GM12864 (cell line): Measurements from ENCODE around the gene USP32.

Experiments
- DNase-seq: peaks from one replicate; pipeline ENCODE4 v3.0.0-alpha.2; 2011; ENCODE audit warnings: low read depth
- H3K4me3 ChIP-seq: 2 replicates; pipeline ENCODE4 v1.5.1; 2011; ENCODE audit warnings: mild to moderate bottlenecking, low read depth, low read length, control low read depth
- TF ChIP-seq, protein P1 (sequence below): IDR thresholded peaks from 2 replicates; pipeline ENCODE4 v1.5.1; 2011; ENCODE audit warnings: low read depth, mild to moderate bottlenecking, moderate library complexity, low read length, control low read depth, inconsistent platforms; ENCODE audit errors: missing control alignments

Gene USP32

GRCh38 chr17:60165971-60166370 is 226.0 kb downstream of the USP32 start:
- DNase-seq = no peak
- TF ChIP-seq, protein P1, sequence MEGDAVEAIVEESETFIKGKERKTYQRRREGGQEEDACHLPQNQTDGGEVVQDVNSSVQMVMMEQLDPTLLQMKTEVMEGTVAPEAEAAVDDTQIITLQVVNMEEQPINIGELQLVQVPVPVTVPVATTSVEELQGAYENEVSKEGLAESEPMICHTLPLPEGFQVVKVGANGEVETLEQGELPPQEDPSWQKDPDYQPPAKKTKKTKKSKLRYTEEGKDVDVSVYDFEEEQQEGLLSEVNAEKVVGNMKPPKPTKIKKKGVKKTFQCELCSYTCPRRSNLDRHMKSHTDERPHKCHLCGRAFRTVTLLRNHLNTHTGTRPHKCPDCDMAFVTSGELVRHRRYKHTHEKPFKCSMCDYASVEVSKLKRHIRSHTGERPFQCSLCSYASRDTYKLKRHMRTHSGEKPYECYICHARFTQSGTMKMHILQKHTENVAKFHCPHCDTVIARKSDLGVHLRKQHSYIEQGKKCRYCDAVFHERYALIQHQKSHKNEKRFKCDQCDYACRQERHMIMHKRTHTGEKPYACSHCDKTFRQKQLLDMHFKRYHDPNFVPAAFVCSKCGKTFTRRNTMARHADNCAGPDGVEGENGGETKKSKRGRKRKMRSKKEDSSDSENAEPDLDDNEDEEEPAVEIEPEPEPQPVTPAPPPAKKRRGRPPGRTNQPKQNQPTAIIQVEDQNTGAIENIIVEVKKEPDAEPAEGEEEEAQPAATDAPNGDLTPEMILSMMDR = no peak
- no peak overlapping the region for H3K4me3 ChIP-seq

GRCh38 chr17:60165223-60165622 is 226.7 kb downstream of the USP32 start:
- TF ChIP-seq, protein P1 = no peak

DNA sequence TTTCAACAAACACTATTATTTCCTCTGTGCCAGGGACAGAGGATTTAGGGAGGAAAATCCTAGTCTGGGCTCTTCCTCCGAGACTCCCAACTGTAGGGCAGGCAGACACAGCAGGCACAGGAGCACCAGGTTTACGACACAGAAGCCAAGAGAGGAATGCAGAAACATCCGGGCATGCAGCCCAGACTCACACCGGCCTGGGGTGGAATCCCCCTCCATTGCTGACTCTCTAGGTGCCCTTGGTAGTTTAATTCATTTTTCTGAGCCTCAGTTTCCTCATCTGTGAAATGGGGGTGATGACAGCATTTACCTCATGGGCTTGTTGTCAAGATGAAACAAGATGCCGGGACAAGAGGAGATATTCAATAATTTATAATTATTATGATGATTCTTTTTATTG is 227.2 kb downstream of the USP32 start:
- DNase-seq = no peak
- TF ChIP-seq, protein P1 = no peak
- H3K4me3 ChIP-seq = no peak overlapping the region

More at GRCh38 chr17:60165223-60165622, 226.7 kb downstream of the USP32 start:
- DNase-seq = no peak
- no peak overlapping the region for H3K4me3 ChIP-seq

GRCh38 chr17:60164164-60164563 is 227.8 kb downstream of the USP32 start:
- no peak for DNase-seq
- TF ChIP-seq, protein P1 = no peak
- no peak overlapping the region for H3K4me3 ChIP-seq

- no peak overlapping the region for H3K4me3 ChIP-seq
- TF ChIP-seq, protein P1 = no peak
- DNase-seq = no peak
Measured at GRCh38 chr17:60163108-60163784, 228.7 kb downstream of the USP32 start.

- H3K4me3 ChIP-seq = no peak overlapping the region
- TF ChIP-seq, protein P1 = no peak
- DNase-seq = no peak
Measured at GRCh38 chr17:60161598-60162330, 230.2 kb downstream of the USP32 start.
